ENCODE measurements around the gene NFX1. TPM values are rescaled to one million over a fixed set of nuclear protein-coding genes. Genes with fewer than 3 reads are reported as not detected.

The NFX1 gene
- total RNA-seq, 1 donor from 2014 or later: 27.8 TPM

- Mint-ChIP-seq H3K27ac (ENCODE audit: unreplicated experiment) (peak overlapping the region; percentile 100), H3K27me3 (ENCODE audit: low read depth, unreplicated experiment) (no peaks in the 10 kb centered on the region), H3K4me1 (ENCODE audit: low read depth, unreplicated experiment) (peaks cover 27% of the 10 kb centered on the region), H3K36me3 (ENCODE audit: low read depth, unreplicated experiment) (peaks cover 21% of the 10 kb centered on the region), H3K9me3 (ENCODE audit: unreplicated experiment) (no peaks in the 10 kb centered on the region), H3K4me3 (ENCODE audit: unreplicated experiment) (peak overlapping the region; percentile 99)
- no peak overlapping the region for H3K4me3 ChIP-seq (ENCODE audit: insufficient read depth, low read depth, low read length)
- no peak overlapping the region for H3K9ac ChIP-seq (ENCODE audit: low read length)
- H3K27ac ChIP-seq (ENCODE audit: low read depth, low read length): no peak overlapping the region
- H3K4me1 ChIP-seq (ENCODE audit: insufficient read depth, low read length): peaks cover 6% of the 10 kb centered on the region
- H3K79me2 ChIP-seq (ENCODE audit: insufficient read depth, low read length): peaks cover 65% of the 10 kb centered on the region
- H2AFZ ChIP-seq (ENCODE audit: low read depth, low read length): no peak overlapping the region
- DNase-seq (ENCODE audit: low read depth) (no peak), FAIRE-seq (no peak)
- H3K9me3 ChIP-seq (ENCODE audit: insufficient read depth, low read depth, low read length): no peaks in the 10 kb centered on the region
- peaks cover 17% of the 10 kb centered on the region for H4K20me1 ChIP-seq (ENCODE audit: insufficient read depth, low read length)
- peaks cover 31% of the 10 kb centered on the region for H3K36me3 ChIP-seq (ENCODE audit: insufficient read depth, low read length)
- no peaks in the 10 kb centered on the region for H3K27me3 ChIP-seq (ENCODE audit: insufficient read depth, low read length)
- peak overlapping the region; percentile 5 for H3K4me2 ChIP-seq (ENCODE audit: low read length)
- TF ChIP-seq CTCF (IDR thresholded peaks at IDR 0.05; ENCODE audit: insufficient read depth, low read depth, low read length) (no peak), EZH2 (IDR thresholded peaks at IDR 0.05; ENCODE audit: insufficient read depth, low read length) (no peak)
Measured at GRCh38 chr9:33291901-33292300, 1.6 kb downstream of the NFX1 start.

GRCh38 chr9:33293782-33294181 is 3.5 kb downstream of the NFX1 start:
- Histone ChIP-seq H3K27ac (ENCODE audit: low read depth, low read length) (no peak overlapping the region), H3K4me1 (ENCODE audit: insufficient read depth, low read length) (peaks cover 6% of the 10 kb centered on the region), H3K4me3 (ENCODE audit: insufficient read depth, low read depth, low read length) (no peak overlapping the region), H3K27me3 (ENCODE audit: insufficient read depth, low read length) (no peaks in the 10 kb centered on the region), H3K4me2 (ENCODE audit: low read length) (no peak overlapping the region), H3K9ac (ENCODE audit: low read length) (no peak overlapping the region), H4K20me1 (ENCODE audit: insufficient read depth, low read length) (peaks cover 36% of the 10 kb centered on the region), H3K36me3 (ENCODE audit: insufficient read depth, low read length) (peaks cover 47% of the 10 kb centered on the region), H3K79me2 (ENCODE audit: insufficient read depth, low read length) (peaks cover 83% of the 10 kb centered on the region), H3K9me3 (ENCODE audit: insufficient read depth, low read depth, low read length) (no peaks in the 10 kb centered on the region), H2AFZ (ENCODE audit: low read depth, low read length) (no peak overlapping the region)
- no peak overlapping the region for H3K4me3 Mint-ChIP-seq (ENCODE audit: unreplicated experiment)
- H3K27me3 Mint-ChIP-seq (ENCODE audit: low read depth, unreplicated experiment): no peaks in the 10 kb centered on the region
- DNase-seq (ENCODE audit: low read depth): no peak
- H3K36me3 Mint-ChIP-seq (ENCODE audit: low read depth, unreplicated experiment): peaks cover 21% of the 10 kb centered on the region
- FAIRE-seq: no peak
- no peak overlapping the region for H3K27ac Mint-ChIP-seq (ENCODE audit: unreplicated experiment)
- H3K4me1 Mint-ChIP-seq (ENCODE audit: low read depth, unreplicated experiment): peaks cover 36% of the 10 kb centered on the region
- no peaks in the 10 kb centered on the region for H3K9me3 Mint-ChIP-seq (ENCODE audit: unreplicated experiment)
- TF ChIP-seq EZH2 (IDR thresholded peaks at IDR 0.05; ENCODE audit: insufficient read depth, low read length) (no peak), CTCF (IDR thresholded peaks at IDR 0.05; ENCODE audit: insufficient read depth, low read depth, low read length) (no peak)

GRCh38 chr9:33294670-33295432 is 4.5 kb downstream of the NFX1 start:
- peaks cover 37% of the 10 kb centered on the region for H4K20me1 ChIP-seq (ENCODE audit: insufficient read depth, low read length)
- FAIRE-seq: no peak
- no peaks in the 10 kb centered on the region for H3K9me3 ChIP-seq (ENCODE audit: insufficient read depth, low read depth, low read length)
- H3K27ac ChIP-seq (ENCODE audit: low read depth, low read length): no peak overlapping the region
- H3K27ac Mint-ChIP-seq (ENCODE audit: unreplicated experiment): no peak overlapping the region
- no peak overlapping the region for H3K4me2 ChIP-seq (ENCODE audit: low read length)
- TF ChIP-seq CTCF (IDR thresholded peaks at IDR 0.05; ENCODE audit: insufficient read depth, low read depth, low read length) (no peak), EZH2 (IDR thresholded peaks at IDR 0.05; ENCODE audit: insufficient read depth, low read length) (no peak)
- no peaks in the 10 kb centered on the region for H3K27me3 ChIP-seq (ENCODE audit: insufficient read depth, low read length)
- no peak overlapping the region for H2AFZ ChIP-seq (ENCODE audit: low read depth, low read length)
- peaks cover 21% of the 10 kb centered on the region for H3K36me3 Mint-ChIP-seq (ENCODE audit: low read depth, unreplicated experiment)
- peaks cover 4% of the 10 kb centered on the region for H3K4me1 ChIP-seq (ENCODE audit: insufficient read depth, low read length)
- H3K9ac ChIP-seq (ENCODE audit: low read length): no peak overlapping the region
- H3K9me3 Mint-ChIP-seq (ENCODE audit: unreplicated experiment): no peaks in the 10 kb centered on the region
- no peak overlapping the region for H3K4me3 ChIP-seq (ENCODE audit: insufficient read depth, low read depth, low read length)
- peaks cover 36% of the 10 kb centered on the region for H3K4me1 Mint-ChIP-seq (ENCODE audit: low read depth, unreplicated experiment)
- peaks cover 94% of the 10 kb centered on the region for H3K79me2 ChIP-seq (ENCODE audit: insufficient read depth, low read length)
- H3K36me3 ChIP-seq (ENCODE audit: insufficient read depth, low read length): peaks cover 47% of the 10 kb centered on the region
- H3K27me3 Mint-ChIP-seq (ENCODE audit: low read depth, unreplicated experiment): no peaks in the 10 kb centered on the region
- no peak for DNase-seq (ENCODE audit: low read depth)
- no peak overlapping the region for H3K4me3 Mint-ChIP-seq (ENCODE audit: unreplicated experiment)
